Measurements from ENCODE around the gene NELFA. TPM values are rescaled to one million over a fixed set of nuclear protein-coding genes. Genes with fewer than 3 reads are reported as not detected.

Gene NELFA
- total and polyA plus RNA-seq, 2 donors from 2014 or later: 17.8 to 39.1 TPM

GRCh38 chr4:1952719-1953118, 56.1 kb downstream of the NELFA start:
- peak in 1 of 5 donors; percentile 5 for DNase-seq
- H3K4me3 ChIP-seq (ENCODE audit: low read length in 3 of 3): no peak overlapping the region
- no peak for FAIRE-seq
- no peaks in the 10 kb centered on the region for H3K4me1 ChIP-seq (ENCODE audit: control insufficient read depth in 2 of 3, insufficient read depth in 2 of 3, low read depth in 1 of 3, low read length in 3 of 3)
- intact Hi-C loops (cut with DNase I): no loop called here
- no peak overlapping the region for H3K9ac ChIP-seq (ENCODE audit: low read length in 3 of 3)
- no peaks in the 10 kb centered on the region for H3K27me3 ChIP-seq (ENCODE audit: control insufficient read depth, insufficient read depth, low read length)
- H3K36me3 ChIP-seq (ENCODE audit: control insufficient read depth in 2 of 3, insufficient read depth in 3 of 3, low read length in 3 of 3): peaks cover 0 to 5% (median 0%) of the 10 kb centered on the region in 3 donors
- no peak for TF ChIP-seq CTCF (IDR thresholded peaks at IDR 0.05; ENCODE audit: borderline replicate concordance, extremely low read depth, insufficient read depth)
- no peak overlapping the region for H3K27ac ChIP-seq (ENCODE audit: low read depth in 2 of 2, low read length in 2 of 2)
- no peaks in the 10 kb centered on the region for H3K9me3 ChIP-seq (ENCODE audit: control insufficient read depth in 2 of 3, insufficient read depth in 1 of 3, low read length in 3 of 3)

- intact Hi-C loops (cut with DNase I): no loop called here
- Histone ChIP-seq H3K27me3 (ENCODE audit: control insufficient read depth, insufficient read depth, low read length) (no peaks in the 10 kb centered on the region), H3K9ac (ENCODE audit: low read length in 3 of 3) (no peak overlapping the region), H3K36me3 (ENCODE audit: control insufficient read depth in 2 of 3, insufficient read depth in 3 of 3, low read length in 3 of 3) (peaks cover 0 to 5% (median 0%) of the 10 kb centered on the region in 3 donors), H3K27ac (ENCODE audit: low read depth in 2 of 2, low read length in 2 of 2) (no peak overlapping the region), H3K4me1 (ENCODE audit: control insufficient read depth in 2 of 3, insufficient read depth in 2 of 3, low read depth in 1 of 3, low read length in 3 of 3) (no peaks in the 10 kb centered on the region), H3K9me3 (ENCODE audit: control insufficient read depth in 2 of 3, insufficient read depth in 1 of 3, low read length in 3 of 3) (no peaks in the 10 kb centered on the region), H3K4me3 (ENCODE audit: low read length in 3 of 3) (no peak overlapping the region)
- FAIRE-seq (no peak), DNase-seq (no peak)
- no peak for TF ChIP-seq CTCF (IDR thresholded peaks at IDR 0.05; ENCODE audit: borderline replicate concordance, extremely low read depth, insufficient read depth)
Measured at GRCh38 chr4:1952058-1952700, 56.6 kb downstream of the NELFA start.

GRCh38 chr4:1950369-1950768, 58.4 kb downstream of the NELFA start:
- no peaks in the 10 kb centered on the region for H3K27me3 ChIP-seq (ENCODE audit: control insufficient read depth, insufficient read depth, low read length)
- H3K4me3 ChIP-seq (ENCODE audit: low read length in 3 of 3): no peak overlapping the region
- no peak for DNase-seq
- no peaks in the 10 kb centered on the region for H3K9me3 ChIP-seq (ENCODE audit: control insufficient read depth in 2 of 3, insufficient read depth in 1 of 3, low read length in 3 of 3)
- H3K9ac ChIP-seq (ENCODE audit: low read length in 3 of 3): no peak overlapping the region
- no peak overlapping the region for H3K27ac ChIP-seq (ENCODE audit: low read depth in 2 of 2, low read length in 2 of 2)
- no peaks in the 10 kb centered on the region for H3K4me1 ChIP-seq (ENCODE audit: control insufficient read depth in 2 of 3, insufficient read depth in 2 of 3, low read depth in 1 of 3, low read length in 3 of 3)
- FAIRE-seq: no peak
- H3K36me3 ChIP-seq (ENCODE audit: control insufficient read depth in 2 of 3, insufficient read depth in 3 of 3, low read length in 3 of 3): peaks cover 0 to 2% (median 0%) of the 10 kb centered on the region in 3 donors
- intact Hi-C loops (cut with DNase I): no loop called here
- no peak for TF ChIP-seq CTCF (IDR thresholded peaks at IDR 0.05; ENCODE audit: borderline replicate concordance, extremely low read depth, insufficient read depth)
